CD8-positive, alpha-beta memory T cell (primary cell): ENCODE data around the gene OR52N4. TPM values are rescaled to one million over a fixed set of nuclear protein-coding genes. Genes with fewer than 3 reads are reported as not detected.
A peak's percentile ranks its signal among the peaks of the same experiment; 100 is the strongest.
"Not testable (repeated sequence)": the region's sequence is repeated elsewhere in the genome, so short reads cannot be mapped to it uniquely, and the experiment has no call there.

Experiments
- CTCF ChIA-PET: fragments of 350-600 bp; sonication (Branson Sonifier 250); formaldehyde crosslinking; loops from one replicate; lab custom pipeline; 2021; ENCODE audit warnings: antibody characterized with exemption; lab: Charles Lee
- POLR2A ChIA-PET: fragments of 350-600 bp; sonication (Branson Sonifier 250); formaldehyde crosslinking; loops from one replicate; lab custom pipeline; 2021; ENCODE audit warnings: antibody characterized with exemption; lab: Charles Lee
- DNase-seq, 5 donors: peaks; one replicate each; pipeline versions ENCODE4 v3.0.0 to v3.0.0-alpha.2; 2020 to 2022; ENCODE audit warnings: mixed read lengths in 1 of 5
- H3K27ac ChIP-seq: one replicate; pipeline ENCODE4 v1.7.0; 2013; ENCODE audit warnings: low read depth, mild to moderate bottlenecking, low read length, moderate library complexity
- H3K27me3 ChIP-seq: 2 replicates; pipeline ENCODE4 v1.7.0; 2013; ENCODE audit warnings: low read length, mild to moderate bottlenecking; ENCODE audit not compliant: insufficient read depth, poor library complexity, severe bottlenecking
- H3K36me3 ChIP-seq: 2 replicates; pipeline ENCODE4 v1.7.0; 2013; ENCODE audit warnings: mild to moderate bottlenecking, low read length, moderate library complexity; ENCODE audit not compliant: insufficient read depth
- H3K4me1 ChIP-seq: 2 replicates; pipeline ENCODE4 v1.7.0; 2013; ENCODE audit warnings: mild to moderate bottlenecking, low read length, moderate library complexity; ENCODE audit not compliant: insufficient read depth
- H3K4me3 ChIP-seq: 2 replicates; pipeline ENCODE4 v1.7.0; 2013; ENCODE audit warnings: mild to moderate bottlenecking, low read length
- H3K9me3 ChIP-seq: 2 replicates; pipeline ENCODE4 v1.7.0; 2013; ENCODE audit warnings: mild to moderate bottlenecking, low read length
- H3K27ac Mint-ChIP-seq, 8 donors: one replicate each; pipeline ENCODE4 v1.8.0; 2020 to 2021; ENCODE audit warnings: mixed read lengths in 8 of 8, mild to moderate bottlenecking in 6 of 8, inconsistent platforms in 3 of 8, moderate library complexity in 3 of 8
- H3K27me3 Mint-ChIP-seq, 2 donors: one replicate each; pipeline ENCODE4 v1.8.0; 2020 to 2021; ENCODE audit warnings: mixed read lengths in 2 of 2, mild to moderate bottlenecking in 1 of 2, moderate library complexity in 1 of 2
- H3K36me3 Mint-ChIP-seq, 3 donors: one replicate each; pipeline ENCODE4 v1.8.0; 2020 to 2021; ENCODE audit warnings: mixed read lengths in 3 of 3, inconsistent platforms in 1 of 3, mild to moderate bottlenecking in 1 of 3
- H3K4me1 Mint-ChIP-seq, 3 donors: one replicate each; pipeline ENCODE4 v1.8.0; 2020 to 2021; ENCODE audit warnings: mixed read lengths in 3 of 3, inconsistent platforms in 1 of 3, mild to moderate bottlenecking in 1 of 3
- H3K4me3 Mint-ChIP-seq, 7 donors: one replicate each; pipeline ENCODE4 v1.8.0; 2020 to 2021; ENCODE audit warnings: mixed read lengths in 7 of 7, mild to moderate bottlenecking in 6 of 7, moderate library complexity in 4 of 7, inconsistent platforms in 2 of 7
- H3K9me3 Mint-ChIP-seq, 5 donors: one replicate each; pipeline ENCODE4 v1.8.0; 2020 to 2022; ENCODE audit warnings: mixed read lengths in 5 of 5, mild to moderate bottlenecking in 3 of 5, moderate library complexity in 2 of 5, inconsistent platforms in 1 of 5
- polyA plus RNA-seq: library from polyadenylated mRNA; unstranded; fragments of 300-500 nt; fragmentation: Illumina TruSeq; gene quantifications from one replicate; pipeline ENCODE4 v1.2.3, GENCODE V29; 2021
- total RNA-seq, 2 experiments: library from RNA; stranded (reverse); gene quantifications; one replicate each; pipeline ENCODE4 v1.2.3, GENCODE V29; 2021

OR52N4 gene
- total RNA-seq (under 1 TPM; 0.22 to 0.48 TPM), polyA plus RNA-seq (0.71 TPM)

DNA sequence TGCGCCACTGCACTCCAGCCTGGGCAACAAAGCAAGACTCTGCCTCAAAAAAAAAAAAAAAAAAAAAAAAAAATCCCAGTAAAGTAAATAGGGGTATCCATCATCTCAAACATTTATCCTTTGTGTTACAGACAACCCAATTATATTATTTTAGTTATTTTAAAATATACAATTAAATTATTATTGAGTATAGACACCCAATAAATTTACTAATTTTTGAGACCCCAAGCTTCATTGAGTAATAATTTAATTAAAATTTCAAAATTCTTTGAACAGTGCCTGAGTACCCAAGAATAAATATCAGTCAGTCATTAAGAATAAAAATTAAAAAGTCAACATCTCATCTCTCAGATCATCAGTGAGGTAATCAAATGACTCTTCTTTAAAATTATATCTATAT, at the start of gene OR52N4:
Gene OR52N4, plus strand, starts transcription at position 301 of the 400 bp plus-strand sequence. CDS start 498 bp downstream, outside the sequence.
- H3K4me1 ChIP-seq, result no peaks in the 10 kb centered on the region
- POLR2A ChIA-PET, result no interaction called here
- Mint-ChIP-seq H3K4me3 (no peak within 1 kb of the TSS), H3K27ac (no peak within 1 kb of the TSS), H3K36me3 (peaks cover 0 to 3% (median 0%) of the 10 kb centered on the region in 3 donors), H3K4me1 (no peaks in the 10 kb centered on the region), H3K27me3 (peaks cover 0 to 5% of the 10 kb centered on the region in 2 donors), H3K9me3 (no peaks in the 10 kb centered on the region)
- H3K9me3 ChIP-seq, result no peaks in the 10 kb centered on the region
- H3K27ac ChIP-seq, result no peak within 1 kb of the TSS
- no peak for DNase-seq
- CTCF ChIA-PET, result no interaction called here
- H3K4me3 ChIP-seq, result no peak within 1 kb of the TSS
- H3K36me3 ChIP-seq, result no peaks in the 10 kb centered on the region
- H3K27me3 ChIP-seq, result no peaks in the 10 kb centered on the region

DNA sequence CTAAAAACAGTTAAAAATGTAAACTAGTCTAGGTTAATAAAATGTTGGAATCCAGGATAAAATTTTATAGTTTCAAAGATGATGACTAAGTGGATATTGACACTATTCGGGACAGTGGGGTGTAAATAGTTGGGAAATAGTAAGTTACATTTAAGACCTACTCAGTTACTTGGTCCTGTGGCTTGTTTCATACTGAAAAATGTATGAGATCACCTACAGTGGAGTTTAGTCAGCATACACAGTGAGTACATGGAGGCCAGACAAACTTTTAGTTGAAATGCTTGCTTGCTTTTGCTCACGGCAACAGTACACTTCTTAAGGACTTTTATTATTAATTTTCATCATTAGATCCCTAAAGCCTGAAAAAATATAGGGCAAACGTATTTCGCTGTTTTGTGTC, 48.4 kb upstream of the OR52N4 start:
- Histone ChIP-seq H3K9me3 (no peaks in the 10 kb centered on the region), H3K27me3 (no peaks in the 10 kb centered on the region), H3K4me3 (no peak overlapping the region), H3K4me1 (peaks cover 10% of the 10 kb centered on the region), H3K36me3 (peaks cover 22% of the 10 kb centered on the region), H3K27ac (no peak overlapping the region)
- Mint-ChIP-seq H3K27ac (peak overlapping the region; percentile 12 to 86 (median 46)), H3K27me3 (no peaks in the 10 kb centered on the region), H3K36me3 (peaks cover 19 to 82% (median 42%) of the 10 kb centered on the region in 3 donors), H3K4me3 (peak overlapping the region in 1 of 7 donors; percentile 18), H3K9me3 (no peaks in the 10 kb centered on the region), H3K4me1 (peaks cover 42 to 50% (median 46%) of the 10 kb centered on the region in 3 donors)
- no peak for DNase-seq
- CTCF ChIA-PET, result interaction anchor here (1.4 kb wide), 1 partner anchor 23 kb away, joined by 5 read pairs; no protein-coding TSS in a partner anchor
- POLR2A ChIA-PET, result no interaction called here

DNA sequence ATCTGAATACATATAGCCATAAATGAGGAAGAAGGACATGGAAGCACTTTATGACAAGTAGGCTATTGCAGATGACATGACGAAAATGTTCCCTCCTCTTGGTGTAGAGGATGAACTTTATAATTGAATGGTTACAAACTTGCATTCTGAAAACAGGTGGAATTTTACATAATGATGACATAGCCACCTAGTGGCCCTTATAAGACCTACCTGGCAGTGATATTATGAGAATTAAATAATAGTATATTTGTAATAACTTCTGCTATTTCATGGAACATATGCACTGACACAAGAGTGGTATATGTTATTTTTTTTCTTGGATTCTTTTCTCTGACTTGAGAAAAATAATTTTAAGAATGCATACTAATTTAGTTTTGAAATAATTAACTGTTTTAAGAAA, 41.5 kb upstream of the OR52N4 start:
- H3K4me3 Mint-ChIP-seq, result no peak overlapping the region
- Histone ChIP-seq H3K4me1 (no peaks in the 10 kb centered on the region), H3K9me3 (no peaks in the 10 kb centered on the region), H3K4me3 (no peak overlapping the region), H3K27ac (no peak overlapping the region), H3K27me3 (no peaks in the 10 kb centered on the region), H3K36me3 (peaks cover 19% of the 10 kb centered on the region)
- H3K27me3 Mint-ChIP-seq, result no peaks in the 10 kb centered on the region
- POLR2A ChIA-PET, result no interaction called here
- H3K9me3 Mint-ChIP-seq, result peaks cover 0 to 6% (median 2%) of the 10 kb centered on the region in 5 donors
- H3K4me1 Mint-ChIP-seq, result no peaks in the 10 kb centered on the region
- H3K27ac Mint-ChIP-seq, result peak overlapping the region in 3 of 8 donors; percentile 18 to 71 (median 57)
- DNase-seq, result peak in 1 of 5 donors; percentile 15
- CTCF ChIA-PET, result interaction anchor here (2.7 to 3.8 kb wide), 2 partner anchors 23 to 28 kb away, joined by 11 to 23 read pairs; partner anchors contain the start of genes TRIM22 and TRIM5
- H3K36me3 Mint-ChIP-seq, result peaks cover 7 to 41% (median 15%) of the 10 kb centered on the region in 3 donors

DNA sequence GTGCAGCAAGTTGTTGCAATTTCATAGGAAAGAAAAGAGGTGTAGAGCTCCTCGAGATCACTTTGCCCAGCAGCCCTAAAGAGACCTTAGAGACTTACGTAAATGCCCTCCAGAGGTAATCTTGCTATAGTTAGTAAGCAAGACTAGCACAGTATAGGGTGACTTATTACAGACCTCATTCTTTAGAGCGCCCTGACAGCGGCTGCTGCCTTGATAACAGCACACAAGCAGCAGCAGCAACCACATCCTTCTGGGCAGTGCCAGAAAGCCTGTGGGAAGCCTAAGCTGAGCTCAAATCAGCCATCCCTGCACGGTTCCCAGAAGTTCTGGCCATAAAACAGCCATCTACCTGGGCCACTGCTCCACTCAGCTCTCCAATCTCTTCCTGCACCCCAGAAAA, 40.3 kb upstream of the OR52N4 start:
- H3K27me3 Mint-ChIP-seq, result no peaks in the 10 kb centered on the region
- ChIA-PET POLR2A (interaction anchor here (1.6 kb wide), 1 partner anchor 29 kb away, joined by 3 read pairs; no protein-coding TSS in a partner anchor), CTCF (interaction anchor here (1.1 to 3.8 kb wide), 2 partner anchors 30 to 89 kb away, joined by 3 to 23 read pairs; partner anchors contain the start of genes TRIM34 and TRIM5)
- H3K4me1 Mint-ChIP-seq, result no peaks in the 10 kb centered on the region
- Histone ChIP-seq H3K27ac (no peak overlapping the region), H3K4me1 (no peaks in the 10 kb centered on the region), H3K27me3 (no peaks in the 10 kb centered on the region), H3K36me3 (peaks cover 12% of the 10 kb centered on the region), H3K4me3 (no peak overlapping the region), H3K9me3 (no peaks in the 10 kb centered on the region)
- H3K4me3 Mint-ChIP-seq, result no peak overlapping the region
- H3K36me3 Mint-ChIP-seq, result peaks cover 9 to 32% (median 9%) of the 10 kb centered on the region in 3 donors
- DNase-seq, result no peak
- H3K9me3 Mint-ChIP-seq, result peaks cover 0 to 11% (median 5%) of the 10 kb centered on the region in 5 donors
- peak overlapping the region in 2 of 8 donors; percentile 56 to 70 for H3K27ac Mint-ChIP-seq

DNA sequence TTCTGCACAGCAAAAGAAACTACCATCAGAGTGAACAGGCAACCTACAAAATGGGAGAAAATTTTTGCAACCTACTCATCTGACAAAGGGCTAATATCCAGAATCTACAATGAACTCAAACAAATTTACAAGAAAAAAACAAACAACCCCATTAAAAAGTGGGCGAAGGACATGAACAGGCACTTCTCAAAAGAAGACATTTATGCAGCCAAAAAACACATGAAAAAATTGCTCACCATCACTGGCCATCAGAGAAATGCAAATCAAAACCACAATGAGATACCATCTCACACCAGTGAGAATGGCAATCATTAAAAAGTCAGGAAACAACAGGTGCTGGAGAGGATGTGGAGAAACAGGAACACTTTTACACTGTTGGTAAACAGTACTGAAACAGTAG, 37.5 kb upstream of the OR52N4 start:
- Mint-ChIP-seq H3K9me3 (peaks cover 0 to 13% (median 5%) of the 10 kb centered on the region in 5 donors), H3K36me3 (peaks cover 11 to 16% (median 15%) of the 10 kb centered on the region in 3 donors)
- DNase-seq, H3K27ac Mint-ChIP-seq, H3K9me3 ChIP-seq, H3K4me3 Mint-ChIP-seq, POLR2A ChIA-PET, H3K4me3 ChIP-seq, H3K27ac ChIP-seq, H3K27me3 Mint-ChIP-seq, H3K4me1 Mint-ChIP-seq, H3K36me3 ChIP-seq, H3K4me1 ChIP-seq, H3K27me3 ChIP-seq, CTCF ChIA-PET: not testable (repeated sequence)

DNA sequence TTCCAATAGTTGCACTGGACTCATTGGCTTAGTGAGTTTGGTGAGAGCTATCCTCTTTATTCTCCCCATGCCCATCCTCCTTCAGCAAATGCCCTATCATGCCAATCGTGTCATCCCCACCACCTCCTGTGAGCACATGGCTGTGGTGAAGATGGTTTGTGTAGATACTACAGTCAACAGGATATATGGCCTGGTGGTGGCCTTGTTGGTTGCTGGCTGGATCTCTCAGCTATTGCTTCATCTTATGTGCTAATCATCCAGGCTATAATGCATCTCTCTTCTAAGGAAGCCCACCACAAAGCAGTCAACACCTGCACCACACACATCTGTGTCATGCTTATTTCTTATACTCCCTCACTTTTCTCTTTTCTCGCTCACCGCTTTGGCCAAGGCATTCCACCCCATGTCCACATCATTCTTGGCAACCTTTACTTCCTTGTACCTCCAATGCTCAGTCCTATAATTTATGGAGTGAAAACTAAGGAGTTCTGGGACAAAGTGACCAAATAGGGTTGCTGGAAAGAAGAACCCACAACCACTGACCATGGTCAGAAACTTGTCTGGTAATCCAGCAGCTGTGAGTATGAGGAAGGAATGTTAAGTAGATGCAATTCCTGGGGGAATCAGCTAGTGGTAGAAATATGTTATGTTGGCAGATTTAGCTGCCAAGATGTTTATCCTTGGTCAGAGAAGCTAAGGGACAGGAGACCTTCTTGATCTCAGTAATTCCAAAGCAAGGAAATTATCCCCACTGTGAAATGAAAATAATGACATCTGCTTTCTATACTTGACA, 34.1 kb upstream of the OR52N4 start:
- Mint-ChIP-seq H3K27ac (peak overlapping the region in 1 of 8 donors; percentile 6), H3K9me3 (peaks cover 0 to 13% (median 5%) of the 10 kb centered on the region in 5 donors), H3K27me3 (no peaks in the 10 kb centered on the region), H3K36me3 (peaks cover 11 to 15% (median 12%) of the 10 kb centered on the region in 3 donors), H3K4me3 (no peak overlapping the region), H3K4me1 (no peaks in the 10 kb centered on the region)
- Histone ChIP-seq H3K27ac (no peak overlapping the region), H3K9me3 (no peaks in the 10 kb centered on the region), H3K36me3 (no peaks in the 10 kb centered on the region), H3K27me3 (no peaks in the 10 kb centered on the region), H3K4me1 (no peaks in the 10 kb centered on the region), H3K4me3 (no peak overlapping the region)
- ChIA-PET CTCF (no interaction called here), POLR2A (no interaction called here)
- no peak for DNase-seq

DNA sequence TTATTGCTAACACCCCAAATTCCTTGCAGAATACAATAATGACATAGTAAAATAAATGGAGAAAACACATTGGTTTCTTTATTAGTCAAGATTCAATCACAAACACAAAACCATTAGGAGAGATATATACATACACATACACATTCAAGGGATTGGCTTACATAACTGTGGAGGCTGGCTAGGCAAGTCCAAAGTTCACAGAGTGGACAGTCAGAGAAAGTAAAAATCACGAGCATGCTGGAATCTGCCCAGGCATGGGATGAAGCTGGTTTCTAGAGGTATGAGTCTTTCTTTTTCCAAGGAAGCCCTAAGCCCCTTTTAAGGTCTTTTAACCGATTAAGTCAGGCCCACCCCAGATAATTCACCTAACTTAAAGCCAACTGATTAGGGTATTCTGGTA, 31.4 kb upstream of the OR52N4 start:
- Histone ChIP-seq H3K27ac (no peak overlapping the region), H3K27me3 (no peaks in the 10 kb centered on the region), H3K4me3 (no peak overlapping the region), H3K9me3 (no peaks in the 10 kb centered on the region), H3K36me3 (no peaks in the 10 kb centered on the region), H3K4me1 (no peaks in the 10 kb centered on the region)
- ChIA-PET POLR2A (no interaction called here), CTCF (no interaction called here)
- no peak overlapping the region for H3K27ac Mint-ChIP-seq
- H3K4me3 Mint-ChIP-seq, result no peak overlapping the region
- H3K9me3 Mint-ChIP-seq, result peaks cover 0 to 7% (median 0%) of the 10 kb centered on the region in 5 donors
- DNase-seq, result no peak
- no peaks in the 10 kb centered on the region for H3K4me1 Mint-ChIP-seq
- peaks cover 11 to 19% (median 12%) of the 10 kb centered on the region in 3 donors for H3K36me3 Mint-ChIP-seq
- H3K27me3 Mint-ChIP-seq, result no peaks in the 10 kb centered on the region

DNA sequence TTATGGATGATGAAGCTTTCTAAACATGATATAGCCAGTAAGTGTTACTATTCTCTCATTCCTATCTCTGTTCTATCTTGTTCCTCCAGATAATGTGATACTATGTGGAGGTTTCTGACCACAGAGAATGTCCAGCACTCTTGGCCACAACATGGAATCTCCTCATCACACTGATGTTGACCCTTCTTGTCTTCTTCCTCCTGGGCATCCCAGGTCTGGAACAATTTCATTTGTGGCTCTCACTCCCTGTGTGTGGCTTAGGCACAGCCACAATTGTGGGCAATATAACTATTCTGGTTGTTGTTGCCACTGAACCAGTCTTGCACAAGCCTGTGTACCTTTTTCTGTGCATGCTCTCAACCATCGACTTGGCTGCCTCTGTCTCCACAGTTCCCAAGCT, 27.7 kb upstream of the OR52N4 start:
- no peak for DNase-seq
- no peaks in the 10 kb centered on the region for H3K36me3 ChIP-seq
- H3K27ac ChIP-seq, result no peak overlapping the region
- Mint-ChIP-seq H3K4me1 (no peaks in the 10 kb centered on the region), H3K27ac (no peak overlapping the region), H3K36me3 (peaks cover 0 to 10% (median 4%) of the 10 kb centered on the region in 3 donors), H3K9me3 (no peaks in the 10 kb centered on the region), H3K4me3 (no peak overlapping the region), H3K27me3 (no peaks in the 10 kb centered on the region)
- H3K9me3 ChIP-seq, result no peaks in the 10 kb centered on the region
- POLR2A ChIA-PET, result no interaction called here
- H3K4me3 ChIP-seq, result no peak overlapping the region
- CTCF ChIA-PET, result no interaction called here
- no peaks in the 10 kb centered on the region for H3K27me3 ChIP-seq
- H3K4me1 ChIP-seq, result no peaks in the 10 kb centered on the region
